Esophagus squamous epithelium (tissue), 4 donors: ENCODE measurements around the gene PCBP4.

ENCODE experiments used
- CTCF ChIP-seq, 6 experiments: fragments of 450-650 bp in 4 of 6; fragments of 200-600 bp in 2 of 6; sonication (generic) in 2 of 6; IDR thresholded peaks; one replicate each; pipeline ENCODE4 v1.5.1; 2016 to 2019; ENCODE audit warnings: antibody characterized with exemption in 6 of 6, mild to moderate bottlenecking in 4 of 6, moderate library complexity in 4 of 6
- POLR2A ChIP-seq, 4 donors: fragments of 450-650 bp; IDR thresholded peaks; one replicate each; pipeline ENCODE4 v1.6.1; 2017; ENCODE audit warnings: antibody characterized with exemption in 4 of 4, mild to moderate bottlenecking in 4 of 4, moderate library complexity in 3 of 4

GRCh38 chr3:51977446-51978142 lies 10.3 kb upstream of the PCBP4 start:
- TF ChIP-seq CTCF (IDR thresholded peaks at IDR 0.05): no peak
- no peak for TF ChIP-seq POLR2A (IDR thresholded peaks at IDR 0.05)
